Left hindlimb (tissue), 1 donor: ENCODE results near the gene CCL15.
"Not testable (repeated sequence)": the region's sequence is repeated elsewhere in the genome, so short reads cannot be mapped to it uniquely, and the experiment has no call there.

ENCODE experiments used
- DNase-seq: peaks from one replicate; pipeline ENCODE4 v3.0.0-alpha.2; 2018

The CCL15 gene, protein sequence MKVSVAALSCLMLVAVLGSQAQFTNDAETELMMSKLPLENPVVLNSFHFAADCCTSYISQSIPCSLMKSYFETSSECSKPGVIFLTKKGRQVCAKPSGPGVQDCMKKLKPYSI

DNA sequence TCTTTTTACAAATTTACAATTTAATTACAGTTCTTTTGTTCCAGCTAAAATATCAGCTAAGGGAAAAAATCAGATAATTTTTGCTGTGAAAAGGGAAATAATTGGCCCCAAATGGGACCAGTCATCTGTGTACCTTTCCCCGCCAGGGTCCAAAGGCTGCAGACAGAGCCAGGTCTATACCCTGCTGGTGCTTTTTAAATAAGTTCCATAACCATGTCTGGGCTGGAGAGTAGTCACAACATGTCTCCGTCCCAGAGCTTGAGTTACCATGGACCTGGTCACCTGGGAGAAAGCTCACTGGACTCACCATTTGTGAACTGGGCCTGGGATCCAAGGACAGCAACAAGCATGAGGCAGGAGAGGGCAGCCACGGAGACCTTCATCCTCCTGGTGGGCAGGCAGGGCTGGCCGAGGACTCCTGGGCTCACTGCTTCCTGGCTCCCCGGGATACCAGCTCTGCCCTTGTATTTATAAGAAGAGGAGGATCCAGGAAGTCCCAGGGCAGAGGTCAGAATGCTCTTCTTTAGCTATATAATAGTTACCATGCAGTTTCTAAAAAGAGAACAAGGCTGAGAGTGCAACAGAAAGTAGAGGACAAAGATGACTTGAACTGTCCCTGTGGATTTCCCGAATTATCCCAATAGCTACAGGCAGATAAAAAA is at the start of gene CCL15:
TSS of gene CCL15 (minus strand) at position 444 of the 662 bp plus-strand sequence. CDS start at position 383, 61 bp downstream.
- no peak for DNase-seq

- no peak for DNase-seq
Observed at GRCh38 chr17:36049643-36050042, 48.3 kb upstream of the CCL15 start.

- DNase-seq = no peak
Observed at GRCh38 chr17:36048066-36048465, 46.7 kb upstream of the CCL15 start.

- no peak for DNase-seq
Observed at GRCh38 chr17:36036235-36036634, 34.9 kb upstream of the CCL15 start.

DNA sequence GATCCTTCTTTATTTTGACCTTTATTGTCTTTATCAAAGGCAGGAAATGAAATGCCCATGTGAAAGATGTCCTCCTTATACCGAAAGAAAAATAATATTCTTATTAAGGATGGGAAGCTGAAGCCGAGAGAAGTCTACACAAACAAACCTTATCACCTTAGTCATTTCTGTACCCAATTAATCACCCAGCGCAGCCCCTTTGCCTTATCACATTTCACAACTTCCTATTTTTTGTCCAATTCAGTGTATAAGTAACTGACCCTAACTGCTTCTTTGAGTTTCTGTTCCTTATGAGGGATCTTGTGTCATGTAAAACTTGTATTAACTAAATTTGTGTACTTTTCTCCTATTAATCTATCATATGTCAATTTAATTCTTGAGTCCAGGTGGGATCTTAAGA is 32.8 kb upstream of the CCL15 start:
- DNase-seq = no peak

DNA sequence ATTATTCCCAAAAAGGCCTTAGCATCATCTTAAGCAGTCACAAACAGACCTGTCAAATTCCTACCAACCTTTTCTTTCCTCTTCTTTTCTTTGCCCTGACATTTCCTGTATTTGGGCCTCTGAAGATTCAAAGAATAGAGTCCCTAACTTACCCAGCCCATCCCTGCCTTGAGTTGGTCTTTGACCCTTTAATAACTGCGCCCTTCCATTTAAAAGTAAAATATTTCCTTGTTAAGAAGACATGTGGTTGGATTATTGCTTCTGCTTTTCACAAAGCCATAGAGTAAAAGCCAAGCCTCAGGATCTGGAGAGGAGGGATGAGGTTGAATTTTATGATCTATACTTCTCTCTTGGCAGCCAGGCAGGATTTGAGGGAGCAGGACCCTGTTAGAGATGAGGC is 29.6 kb upstream of the CCL15 start:
- no peak for DNase-seq

DNA sequence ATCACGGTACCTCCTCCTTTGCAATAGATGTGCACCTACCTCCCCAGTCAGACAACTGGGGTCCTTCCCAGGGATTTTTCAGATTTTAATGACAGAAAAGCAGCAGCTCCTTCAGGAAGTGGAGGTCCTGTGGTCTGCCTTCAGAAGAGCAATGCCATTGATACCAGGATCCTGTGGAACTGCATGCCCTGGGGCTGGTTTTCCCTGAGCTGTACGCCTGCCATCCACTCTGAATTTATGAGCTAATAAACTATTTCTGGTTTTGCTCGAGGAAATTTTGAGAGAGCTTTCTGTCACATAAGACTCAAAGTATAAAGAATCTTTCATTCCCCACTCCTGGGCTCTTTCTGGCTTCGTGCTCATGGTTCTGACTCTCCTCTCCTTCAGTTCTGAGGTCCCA is 26.4 kb upstream of the CCL15 start:
- DNase-seq = no peak

- no peak for DNase-seq
Observed at GRCh38 chr17:36024106-36024869, 22.9 kb upstream of the CCL15 start.

DNA sequence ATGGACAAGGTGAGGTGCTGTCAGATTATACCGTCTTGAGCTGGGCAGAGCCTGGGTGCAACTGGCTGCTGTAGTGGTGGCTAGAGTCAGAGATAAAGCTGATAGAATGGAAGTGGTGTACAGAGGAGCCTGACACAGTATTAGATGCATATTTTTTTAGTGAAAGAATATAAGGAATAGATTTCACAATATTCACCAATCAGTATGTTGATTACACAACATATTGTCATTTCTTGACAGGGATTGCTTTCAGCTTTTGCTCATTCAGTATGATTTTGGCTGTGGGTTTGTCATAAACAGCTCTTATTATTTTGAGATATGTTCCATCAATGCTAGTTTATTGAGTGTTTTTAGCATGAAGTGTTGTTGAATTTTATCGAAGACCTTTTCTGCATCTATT is 18.1 kb upstream of the CCL15 start:
- no peak for DNase-seq

DNA sequence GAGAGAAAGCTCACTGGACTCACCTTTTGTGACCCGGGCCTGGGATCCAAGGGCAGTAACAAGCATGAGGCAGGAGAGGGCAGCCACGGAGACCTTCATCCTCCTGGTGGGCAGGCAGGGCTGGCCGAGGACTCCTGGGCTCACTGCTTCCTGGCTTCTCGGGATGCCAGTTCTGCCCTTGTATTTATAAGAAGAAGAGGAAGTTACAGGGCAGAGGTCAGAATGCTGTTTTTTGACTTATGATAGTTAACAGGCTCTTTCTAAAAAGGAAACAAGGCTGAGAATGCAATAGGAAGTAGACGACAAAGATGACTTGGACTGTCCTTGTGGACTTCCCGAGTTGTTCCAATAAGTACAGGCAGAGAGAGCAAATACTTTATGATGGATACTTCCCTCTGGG is 16.4 kb upstream of the CCL15 start, which contains the start of gene CCL23:
TSS of gene CCL23 (minus strand) at position 174 of the 400 bp plus-strand sequence. CDS start at position 99, 75 bp downstream.
- no peak for DNase-seq

DNA sequence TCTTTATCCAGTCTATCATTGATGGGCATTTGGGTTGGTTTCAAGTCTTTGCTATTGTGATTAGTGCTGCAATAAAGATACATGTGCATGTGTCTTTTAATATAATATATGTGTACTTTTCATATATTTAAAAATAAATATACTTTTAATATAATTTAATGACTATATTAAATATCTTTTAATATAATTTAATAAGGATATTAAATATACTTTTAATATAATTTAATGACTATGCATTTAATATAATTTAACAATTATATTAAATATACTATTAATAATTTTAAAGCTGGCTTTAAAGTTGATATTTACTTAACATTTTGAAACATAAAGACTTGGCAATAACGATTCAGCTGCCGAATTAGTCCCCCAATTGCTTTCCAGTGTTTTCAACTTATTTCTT is 15.2 kb upstream of the CCL15 start:
- DNase-seq = no peak

DNA sequence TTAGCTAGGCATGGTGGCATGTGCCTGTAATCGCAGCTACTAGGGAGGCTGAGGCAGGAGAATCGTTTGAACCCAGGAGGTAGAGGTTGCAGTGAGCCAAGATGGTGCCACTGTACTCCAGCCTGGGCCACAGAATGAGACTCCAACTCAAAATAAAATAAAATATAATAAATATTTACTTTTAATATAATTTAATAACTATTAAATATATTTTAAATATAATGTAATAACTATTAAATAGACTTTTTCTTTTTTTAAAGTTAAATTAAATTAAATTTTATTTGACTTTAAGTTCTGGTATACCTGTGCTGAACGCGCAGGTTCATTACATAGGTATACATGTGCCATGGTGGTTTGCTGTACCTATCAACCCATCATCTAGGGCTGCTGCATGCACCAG is 14.5 kb upstream of the CCL15 start:
- not testable (repeated sequence) for DNase-seq

- DNase-seq = no peak
Observed at GRCh38 chr17:36014946-36015345, 13.6 kb upstream of the CCL15 start.

DNA sequence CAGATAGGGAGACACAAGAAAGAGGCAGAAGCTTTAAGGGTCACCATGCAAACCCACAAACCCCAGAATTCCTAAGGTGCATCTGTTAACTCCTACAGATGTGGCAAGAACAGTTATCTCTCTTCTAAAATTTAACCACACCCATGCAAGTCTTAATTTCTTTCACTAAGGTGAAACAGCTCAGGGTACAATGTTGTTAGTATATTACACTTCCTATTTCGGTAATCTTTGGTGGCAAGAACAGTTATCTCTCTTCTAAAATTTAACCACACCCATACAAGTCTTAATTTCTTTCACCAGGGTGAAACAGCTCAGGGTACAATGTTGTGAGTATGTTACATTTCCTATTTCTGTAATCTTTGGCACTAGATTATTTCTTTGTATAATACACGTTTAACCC is 9.8 kb upstream of the CCL15 start:
- DNase-seq = no peak

DNA sequence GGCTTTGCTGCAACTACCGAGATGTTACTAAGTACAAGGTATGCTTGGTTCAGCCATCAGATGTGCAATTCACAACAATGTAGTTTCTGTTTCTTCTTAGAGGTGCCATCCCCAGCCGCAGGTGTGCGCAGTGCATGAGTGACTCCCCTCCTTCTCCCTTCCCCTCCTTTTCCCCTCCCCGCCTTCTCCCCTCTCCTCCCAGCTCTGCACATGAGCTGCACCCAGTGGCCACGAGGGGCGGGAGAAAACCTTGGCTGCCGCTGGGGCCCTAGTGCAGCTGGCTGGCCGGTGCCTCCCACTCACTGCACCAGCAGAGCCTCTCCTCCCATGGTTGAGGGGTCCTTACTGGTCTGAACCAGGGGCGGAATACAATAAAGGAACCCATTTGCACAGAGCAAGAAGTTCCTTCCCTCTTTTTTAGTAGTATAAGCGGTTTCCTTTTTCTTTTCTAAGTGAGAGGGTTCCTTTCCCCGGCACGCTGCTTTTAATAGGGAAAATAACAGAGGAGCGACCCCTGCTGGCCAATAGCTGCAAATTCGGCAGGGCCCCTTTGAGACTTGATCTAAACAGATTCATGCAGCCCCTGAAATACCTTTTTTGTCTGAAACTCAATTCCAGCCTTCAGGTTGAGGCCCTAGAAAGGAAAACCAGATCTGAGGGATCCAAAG is 7.8 kb upstream of the CCL15 start:
- DNase-seq = no peak

GRCh38 chr17:36004594-36005108 is 3.3 kb upstream of the CCL15 start:
- no peak for DNase-seq

DNA sequence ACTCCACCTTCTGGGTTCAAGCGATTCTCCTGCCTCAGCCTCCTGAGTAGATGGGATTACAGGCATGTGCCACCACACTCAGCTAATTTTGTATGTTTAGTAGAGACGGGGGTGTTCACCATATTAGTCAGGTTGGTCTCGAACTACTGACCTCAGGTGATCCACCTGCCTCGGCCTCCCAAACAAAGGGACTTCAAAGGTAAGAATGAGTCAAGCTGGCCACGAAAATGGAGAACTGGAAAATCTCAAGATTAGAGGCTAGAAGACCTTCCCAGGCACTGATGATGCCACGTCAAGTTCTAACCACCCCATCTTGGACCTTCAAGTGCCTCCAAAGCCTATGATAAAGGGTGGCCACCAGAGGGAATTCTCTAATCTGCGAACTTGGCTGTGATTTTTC is 1.3 kb upstream of the CCL15 start:
- no peak for DNase-seq

DNA sequence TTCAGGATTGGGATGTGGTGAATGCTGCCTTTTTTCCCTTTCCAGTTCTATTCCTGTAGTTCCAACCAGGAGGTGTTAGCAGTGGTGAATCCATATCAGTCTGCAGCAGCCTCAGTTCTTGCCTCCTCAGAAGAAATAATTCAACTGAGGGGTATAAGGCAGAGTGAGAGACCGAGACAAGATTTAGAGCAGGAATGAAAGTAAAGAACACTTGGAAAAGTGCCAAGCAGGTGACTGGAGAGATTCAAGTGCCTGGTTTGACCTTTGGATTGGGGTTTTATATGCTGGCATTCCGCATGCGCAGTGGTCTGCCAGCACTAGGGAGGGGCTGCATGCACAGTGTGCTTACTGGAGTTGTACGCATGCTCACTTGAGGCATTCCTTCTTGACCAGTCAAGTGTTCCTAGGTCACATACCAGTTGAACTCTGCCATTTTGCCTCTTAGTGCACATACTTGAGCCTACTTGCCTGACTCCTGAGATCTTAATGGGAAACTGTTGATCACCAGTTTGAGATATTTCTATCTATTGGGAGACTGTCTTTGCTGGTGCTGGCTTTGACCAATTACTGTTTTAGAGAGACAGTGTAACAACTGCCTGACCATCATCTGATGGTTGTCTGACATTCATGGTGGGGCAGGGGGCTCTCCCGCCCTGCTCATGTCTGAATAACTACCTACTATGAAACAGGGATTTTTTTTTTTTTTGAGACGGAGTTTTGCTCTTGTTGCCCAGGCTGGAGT is 680 bp upstream of the CCL15 start:
- DNase-seq = no peak

DNA sequence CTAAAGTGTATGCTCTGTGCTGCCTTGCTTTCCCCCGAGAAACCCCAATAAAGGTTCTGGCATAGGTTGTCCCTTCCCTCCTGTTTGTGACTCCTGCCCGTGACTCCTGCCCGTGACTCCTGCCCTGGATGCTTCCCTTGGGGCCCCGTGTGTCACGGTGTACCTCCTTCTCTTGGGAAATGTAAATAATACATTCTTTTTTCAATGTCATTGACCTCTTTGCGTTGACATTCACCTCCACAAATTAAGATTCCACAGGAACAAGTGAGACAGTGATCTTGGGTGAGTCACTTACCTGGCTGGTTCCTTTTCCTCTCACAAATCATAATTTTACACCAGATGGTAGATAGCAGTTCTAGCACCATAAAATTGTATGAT is 632 bp downstream of the CCL15 start:
- no peak for DNase-seq

GRCh38 chr17:35998756-35999155 is 2.6 kb downstream of the CCL15 start:
- DNase-seq = no peak

DNA sequence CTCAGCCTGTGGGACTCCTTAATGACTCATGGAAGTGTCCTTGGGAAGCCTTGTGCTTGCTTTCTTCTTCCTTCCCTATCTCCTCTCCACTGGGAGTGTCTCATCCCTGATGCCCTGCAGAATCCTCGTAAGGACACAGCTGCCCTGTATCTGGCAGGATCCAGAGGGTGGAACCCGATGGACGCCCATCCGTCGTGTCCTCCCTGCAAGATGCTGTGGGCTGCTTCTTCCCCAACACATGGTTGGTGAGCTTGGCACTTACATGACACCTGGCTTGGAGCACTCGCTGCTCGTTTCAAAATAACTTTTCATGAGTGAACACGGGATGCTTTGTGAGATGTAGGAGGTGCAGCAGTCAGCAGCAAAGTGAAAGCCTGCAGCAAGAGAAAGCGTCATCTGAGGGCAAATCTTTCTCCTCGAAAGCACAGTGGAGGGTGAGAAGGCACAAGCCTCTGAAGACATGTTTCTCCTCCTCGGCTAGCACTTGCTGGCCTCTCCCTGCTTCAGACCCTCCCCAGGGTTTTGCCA is 3.3 kb downstream of the CCL15 start:
- DNase-seq = no peak

DNA sequence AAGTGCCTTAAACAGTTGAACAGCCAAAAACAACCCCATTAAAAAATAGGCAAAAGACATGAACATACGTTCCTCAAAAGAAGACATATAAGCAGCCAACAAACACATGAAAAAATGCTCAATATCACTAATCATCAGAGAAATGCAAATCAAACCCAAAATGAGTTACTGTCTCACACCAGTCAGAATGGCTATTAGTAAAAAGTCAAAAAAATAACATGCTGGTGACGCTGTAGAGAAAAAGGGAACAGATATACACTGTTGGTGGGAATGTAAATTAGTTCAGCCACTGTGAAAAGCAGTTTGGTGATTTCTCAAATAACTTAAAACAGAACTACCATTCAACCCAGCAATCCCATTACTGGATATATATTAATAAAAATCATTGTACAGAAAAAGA is 6.0 kb downstream of the CCL15 start:
- DNase-seq = not testable (repeated sequence)
